ENCODE data around the gene ZNF575.
"Not testable (repeated sequence)": the region's sequence is repeated elsewhere in the genome, so short reads cannot be mapped to it uniquely, and the experiment has no call there.

Gene ZNF575

GRCh38 chr19:43505941-43506340 is 27.0 kb upstream of the ZNF575 start:
- DNase-seq (ENCODE audit: low read depth, low spot score): no peak
- ChIA-PET POLR2A (no interaction called here), CTCF (interaction anchor here (12.9 kb wide), 1 partner anchor 58 kb away, joined by 95 read pairs; no protein-coding TSS in a partner anchor)
- TF ChIP-seq, protein P1, sequence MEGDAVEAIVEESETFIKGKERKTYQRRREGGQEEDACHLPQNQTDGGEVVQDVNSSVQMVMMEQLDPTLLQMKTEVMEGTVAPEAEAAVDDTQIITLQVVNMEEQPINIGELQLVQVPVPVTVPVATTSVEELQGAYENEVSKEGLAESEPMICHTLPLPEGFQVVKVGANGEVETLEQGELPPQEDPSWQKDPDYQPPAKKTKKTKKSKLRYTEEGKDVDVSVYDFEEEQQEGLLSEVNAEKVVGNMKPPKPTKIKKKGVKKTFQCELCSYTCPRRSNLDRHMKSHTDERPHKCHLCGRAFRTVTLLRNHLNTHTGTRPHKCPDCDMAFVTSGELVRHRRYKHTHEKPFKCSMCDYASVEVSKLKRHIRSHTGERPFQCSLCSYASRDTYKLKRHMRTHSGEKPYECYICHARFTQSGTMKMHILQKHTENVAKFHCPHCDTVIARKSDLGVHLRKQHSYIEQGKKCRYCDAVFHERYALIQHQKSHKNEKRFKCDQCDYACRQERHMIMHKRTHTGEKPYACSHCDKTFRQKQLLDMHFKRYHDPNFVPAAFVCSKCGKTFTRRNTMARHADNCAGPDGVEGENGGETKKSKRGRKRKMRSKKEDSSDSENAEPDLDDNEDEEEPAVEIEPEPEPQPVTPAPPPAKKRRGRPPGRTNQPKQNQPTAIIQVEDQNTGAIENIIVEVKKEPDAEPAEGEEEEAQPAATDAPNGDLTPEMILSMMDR (IDR thresholded peaks at IDR 0.05; ENCODE audit: insufficient read depth, low read length, missing control alignments): no peak
- no peak overlapping the region for H3K4me3 ChIP-seq (ENCODE audit: low read depth, low read length)

DNA sequence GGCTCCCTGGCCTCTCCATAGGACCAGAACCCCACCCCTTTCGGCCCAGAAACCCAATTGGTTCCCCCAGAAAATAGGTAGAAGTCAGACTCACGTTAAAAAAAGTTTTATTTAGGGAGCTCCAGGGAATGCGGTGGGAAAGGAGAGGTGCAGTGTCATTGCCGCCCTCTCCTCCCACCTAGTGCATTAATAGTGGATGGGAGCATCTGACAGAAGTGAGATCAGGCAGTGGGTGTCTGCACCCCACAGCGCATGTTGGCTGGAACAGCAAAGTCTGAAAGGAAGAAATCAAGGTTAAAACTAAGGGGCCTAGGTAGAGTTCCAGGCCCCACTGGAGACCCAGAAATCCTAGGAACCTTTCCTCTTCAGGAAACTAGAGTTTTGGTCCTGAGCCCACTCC is 26.4 kb upstream of the ZNF575 start:
- TF ChIP-seq, protein P1 (IDR thresholded peaks at IDR 0.05; ENCODE audit: insufficient read depth, low read length, missing control alignments): no peak

GRCh38 chr19:43507880-43508279 is 25.1 kb upstream of the ZNF575 start:
- POLR2A ChIA-PET: no interaction called here
- TF ChIP-seq, protein P1 (IDR thresholded peaks at IDR 0.05; ENCODE audit: insufficient read depth, low read length, missing control alignments): no peak
- H3K4me3 ChIP-seq (ENCODE audit: low read depth, low read length): no peak overlapping the region
- CTCF ChIA-PET: interaction anchor here (1.6 to 12.9 kb wide), 2 partner anchors 12 to 60 kb away, joined by 10 to 95 read pairs; no protein-coding TSS in a partner anchor
- no peak for DNase-seq (ENCODE audit: low read depth, low spot score)

More for the DNA sequence above, 26.4 kb upstream of the ZNF575 start:
- DNase-seq (ENCODE audit: low read depth, low spot score): no peak
- POLR2A ChIA-PET: no interaction called here
- no peak overlapping the region for H3K4me3 ChIP-seq (ENCODE audit: low read depth, low read length)
- CTCF ChIA-PET: interaction anchor here (12.9 kb wide), 1 partner anchor 58 kb away, joined by 95 read pairs; no protein-coding TSS in a partner anchor

DNA sequence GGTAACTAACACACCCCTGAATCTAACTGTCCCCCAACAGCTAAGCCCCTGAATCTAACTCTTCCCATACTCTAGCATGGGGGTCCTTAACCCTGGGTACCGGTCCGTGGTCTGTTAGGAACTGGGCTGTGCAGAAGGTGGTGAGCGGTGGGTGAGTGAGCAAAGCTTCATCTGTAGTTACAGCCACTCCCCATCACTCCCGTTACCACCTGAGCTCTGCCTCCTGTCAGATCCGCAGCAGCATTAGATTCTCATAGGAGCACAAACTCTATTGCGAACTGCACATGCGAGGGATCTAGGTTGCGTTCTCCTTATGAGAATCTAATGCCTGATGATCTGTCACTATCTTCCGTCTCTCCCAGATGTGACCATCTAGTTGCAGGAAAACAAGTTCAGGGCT is 22.3 kb upstream of the ZNF575 start:
- TF ChIP-seq, protein P1 (IDR thresholded peaks at IDR 0.05; ENCODE audit: insufficient read depth, low read length, missing control alignments): no peak
- no peak for DNase-seq (ENCODE audit: low read depth, low spot score)
- ChIA-PET CTCF (interaction anchor here (0.8 to 12.9 kb wide), 4 partner anchors 9 to 84 kb away, joined by 3 to 95 read pairs (median 6); no protein-coding TSS in a partner anchor), POLR2A (no interaction called here)
- no peak overlapping the region for H3K4me3 ChIP-seq (ENCODE audit: low read depth, low read length)

- POLR2A ChIA-PET: no interaction called here
- CTCF ChIA-PET: interaction anchor here (1.1 to 12.9 kb wide), 3 partner anchors 8 to 63 kb away, joined by 3 to 95 read pairs (median 4); no protein-coding TSS in a partner anchor
- TF ChIP-seq, protein P1 (IDR thresholded peaks at IDR 0.05; ENCODE audit: insufficient read depth, low read length, missing control alignments): no peak
- no peak overlapping the region for H3K4me3 ChIP-seq (ENCODE audit: low read depth, low read length)
- DNase-seq (ENCODE audit: low read depth, low spot score): no peak
Measured at GRCh38 chr19:43511324-43511723, 21.7 kb upstream of the ZNF575 start.

GRCh38 chr19:43512399-43512798 is 20.6 kb upstream of the ZNF575 start:
- DNase-seq (ENCODE audit: low read depth, low spot score); POLR2A ChIA-PET; H3K4me3 ChIP-seq (ENCODE audit: low read depth, low read length): not testable (repeated sequence)
- CTCF ChIA-PET: interaction anchor here (1.9 kb wide), 1 partner anchor 65 kb away, joined by 13 read pairs; no protein-coding TSS in a partner anchor

GRCh38 chr19:43518051-43518450 is 14.9 kb upstream of the ZNF575 start:
- POLR2A ChIA-PET: interaction anchor here (1.2 kb wide), 1 partner anchor 13 kb away, joined by 3 read pairs; the partner anchor contains the start of gene PHLDB3
- DNase-seq (ENCODE audit: low read depth, low spot score): no peak
- H3K4me3 ChIP-seq (ENCODE audit: low read depth, low read length): no peak overlapping the region
- TF ChIP-seq, protein P1 (IDR thresholded peaks at IDR 0.05; ENCODE audit: insufficient read depth, low read length, missing control alignments): no peak
- CTCF ChIA-PET: interaction anchor here (0.9 to 15.4 kb wide), 10 partner anchors 10 to 86 kb away, joined by 3 to 609 read pairs (median 6); partner anchors contain the start of gene PHLDB3
